GM08714 (cell line): ENCODE data around the gene POLR2E.
"Not testable (repeated sequence)": the region's sequence is repeated elsewhere in the genome, so short reads cannot be mapped to it uniquely, and the experiment has no call there.

Experiments used
- H3K4me3 ChIP-seq: fragments of 200-500 bp; sonication (Bioruptor generic); 2 replicates; pipeline ENCODE4 v1.5.1; 2014; ENCODE audit warnings: mild to moderate bottlenecking, low read length, inconsistent platforms
- ZNF274 ChIP-seq: IDR thresholded peaks from 2 replicates; pipeline ENCODE4 v1.6.1; 2012; ENCODE audit warnings: mild to moderate bottlenecking, low read depth, low read length

The POLR2E gene

GRCh38 chr19:1121395-1121794 lies 26.2 kb upstream of the POLR2E start:
- TF ChIP-seq ZNF274 = no peak
- no peak overlapping the region for H3K4me3 ChIP-seq

GRCh38 chr19:1119475-1120217 lies 24.5 kb upstream of the POLR2E start:
- no peak overlapping the region for H3K4me3 ChIP-seq
- TF ChIP-seq ZNF274 = no peak

GRCh38 chr19:1118999-1119398 lies 23.8 kb upstream of the POLR2E start:
- no peak for TF ChIP-seq ZNF274
- no peak overlapping the region for H3K4me3 ChIP-seq

- TF ChIP-seq ZNF274 = no peak
- no peak overlapping the region for H3K4me3 ChIP-seq
Measured at GRCh38 chr19:1117654-1118053, 22.5 kb upstream of the POLR2E start.

- TF ChIP-seq ZNF274 = no peak
- no peak overlapping the region for H3K4me3 ChIP-seq
Measured at GRCh38 chr19:1116726-1117581, 21.8 kb upstream of the POLR2E start.

GRCh38 chr19:1115646-1116420 lies 20.7 kb upstream of the POLR2E start:
- no peak for TF ChIP-seq ZNF274
- H3K4me3 ChIP-seq = no peak overlapping the region

- not testable (repeated sequence) for H3K4me3 ChIP-seq
Measured at GRCh38 chr19:1114728-1115127, 19.6 kb upstream of the POLR2E start.

- no peak overlapping the region for H3K4me3 ChIP-seq
- no peak for TF ChIP-seq ZNF274
Measured at GRCh38 chr19:1113986-1114483, 18.9 kb upstream of the POLR2E start.

GRCh38 chr19:1113030-1113985 lies 18.1 kb upstream of the POLR2E start:
- TF ChIP-seq ZNF274 = no peak
- no peak overlapping the region for H3K4me3 ChIP-seq

- no peak overlapping the region for H3K4me3 ChIP-seq
Measured at GRCh38 chr19:1112268-1113029, 17.3 kb upstream of the POLR2E start.

GRCh38 chr19:1111641-1112267 lies 16.6 kb upstream of the POLR2E start:
- no peak for TF ChIP-seq ZNF274
- no peak overlapping the region for H3K4me3 ChIP-seq

More at GRCh38 chr19:1112268-1113029, 17.3 kb upstream of the POLR2E start:
- TF ChIP-seq ZNF274 = no peak
